Fibroblast of mammary gland (primary cell): Measurements from ENCODE around the gene FUT8.
A peak's percentile ranks its signal among the peaks of the same experiment; 100 is the strongest.

Source experiments
- DNase-seq: peaks from one replicate; pipeline ENCODE4 v3.0.0-alpha.2; 2010; ENCODE audit warnings: low read depth
- H3K4me3 ChIP-seq: 2 replicates; pipeline ENCODE4 v1.5.1; 2011; ENCODE audit warnings: low read depth, mild to moderate bottlenecking, low read length, moderate library complexity; ENCODE audit not compliant: control insufficient read depth
- CTCF ChIP-seq: conservative IDR thresholded peaks from 2 replicates; pipeline ENCODE4 v1.5.1; 2011; ENCODE audit warnings: low read depth, low read length, inconsistent platforms; ENCODE audit not compliant: control insufficient read depth, insufficient read depth

Gene FUT8

DNA sequence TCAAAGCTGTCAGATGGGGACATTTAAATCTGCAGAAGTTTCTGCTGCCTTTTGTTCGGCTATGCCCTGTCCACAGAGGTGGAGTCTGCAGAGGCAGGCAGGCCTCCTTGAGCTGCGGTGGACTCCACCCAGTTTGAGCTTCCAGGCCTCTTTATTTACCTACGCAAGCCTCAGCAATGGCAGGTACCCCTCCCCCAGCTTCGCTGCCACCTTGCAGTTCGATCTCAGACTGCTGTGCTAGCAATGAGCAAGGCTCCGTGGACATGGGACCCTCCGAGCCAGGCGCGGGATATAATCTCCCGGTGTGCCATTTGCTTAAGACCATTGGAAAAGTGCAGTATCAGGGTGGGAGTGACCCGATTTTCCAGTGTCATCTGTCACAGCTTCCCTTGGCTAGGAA, 115.5 kb downstream of the FUT8 start:
- DNase-seq, result no peak
- H3K4me3 ChIP-seq, result no peak overlapping the region
- no peak for TF ChIP-seq CTCF

DNA sequence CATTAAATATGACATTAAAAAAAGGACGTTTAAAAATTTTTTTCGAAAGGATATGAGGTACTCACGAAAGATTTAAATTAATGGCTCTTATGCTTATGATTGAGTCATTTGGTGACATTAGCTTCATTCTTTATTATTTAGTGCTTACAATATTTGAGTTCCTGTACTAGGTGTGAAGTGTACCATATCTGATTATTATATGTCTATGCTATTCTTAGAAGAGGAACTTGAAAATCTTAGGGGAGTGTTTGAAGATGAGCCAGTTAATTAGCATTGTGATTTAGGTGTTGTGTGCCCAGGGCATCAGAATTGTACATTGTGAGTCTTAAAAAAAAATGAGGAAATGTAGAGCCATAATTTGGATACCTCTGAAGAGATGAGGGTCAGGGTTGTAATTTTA, 118.6 kb downstream of the FUT8 start:
- H3K4me3 ChIP-seq, result no peak overlapping the region
- no peak for DNase-seq
- no peak for TF ChIP-seq CTCF

DNA sequence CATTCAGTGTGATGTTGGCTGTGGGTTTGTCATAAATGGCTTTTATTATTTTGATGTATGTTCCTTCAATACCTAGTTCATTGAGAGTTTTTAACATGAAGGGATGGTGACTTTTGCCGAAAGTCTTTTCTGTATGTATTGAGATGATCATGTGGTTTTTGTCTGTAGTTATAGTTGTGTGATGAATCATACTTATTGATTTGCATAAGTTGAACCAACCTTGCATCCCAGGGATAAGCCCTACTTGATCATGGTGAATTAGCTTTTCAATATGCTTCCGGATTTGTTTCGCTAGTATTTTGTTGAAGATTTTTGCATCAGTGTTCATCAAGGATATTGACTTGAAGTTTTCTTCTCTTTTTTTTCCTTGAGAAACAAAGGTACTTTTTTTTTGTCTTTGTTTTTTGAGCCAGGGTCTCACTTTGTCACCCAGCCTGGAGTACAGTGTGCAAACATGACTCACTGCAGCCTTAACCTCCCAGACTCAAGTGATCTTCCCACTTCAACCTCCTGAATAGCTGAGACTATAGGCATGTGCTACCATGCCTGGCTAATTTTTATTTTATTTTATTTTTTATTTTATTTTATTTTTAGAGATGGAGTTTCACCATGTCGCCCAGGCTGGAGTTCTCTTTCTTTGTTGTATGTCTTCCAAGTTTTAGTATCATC, 121.3 kb downstream of the FUT8 start:
- no peak for TF ChIP-seq CTCF
- DNase-seq, result peak; percentile 3
- H3K4me3 ChIP-seq, result no peak overlapping the region

DNA sequence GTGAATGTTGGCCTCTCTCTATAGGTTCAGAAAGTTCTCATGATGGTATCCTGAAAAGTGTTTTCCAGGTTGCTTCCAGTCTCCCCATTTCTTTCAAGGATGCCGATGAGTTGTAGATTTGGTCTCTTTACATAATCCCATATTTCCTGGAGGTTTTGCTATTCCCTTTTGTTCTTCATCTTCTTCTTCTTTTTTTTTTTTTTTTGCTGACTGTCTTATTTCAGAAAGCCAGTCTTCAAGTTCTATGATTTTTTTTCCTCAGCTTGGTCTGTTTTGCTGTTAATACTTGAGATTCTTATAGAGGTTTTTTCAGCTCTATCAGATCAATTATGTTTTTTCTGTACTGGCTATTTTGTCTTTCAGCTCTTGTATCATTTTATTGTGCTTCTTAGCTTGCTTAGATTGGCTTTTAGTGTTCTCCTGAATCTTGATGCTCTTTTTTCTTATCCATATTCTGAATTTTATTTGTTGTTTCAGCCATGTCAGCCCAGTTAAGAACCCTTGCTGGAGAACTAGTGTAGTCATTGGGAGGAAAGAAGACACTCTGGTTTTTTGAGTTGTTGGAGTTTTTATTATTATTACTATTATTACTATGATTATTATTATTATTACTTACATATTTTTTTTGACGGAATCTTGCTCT, 124.4 kb downstream of the FUT8 start:
- no peak for DNase-seq
- H3K4me3 ChIP-seq, result no peak overlapping the region
- TF ChIP-seq CTCF, result no peak

DNA sequence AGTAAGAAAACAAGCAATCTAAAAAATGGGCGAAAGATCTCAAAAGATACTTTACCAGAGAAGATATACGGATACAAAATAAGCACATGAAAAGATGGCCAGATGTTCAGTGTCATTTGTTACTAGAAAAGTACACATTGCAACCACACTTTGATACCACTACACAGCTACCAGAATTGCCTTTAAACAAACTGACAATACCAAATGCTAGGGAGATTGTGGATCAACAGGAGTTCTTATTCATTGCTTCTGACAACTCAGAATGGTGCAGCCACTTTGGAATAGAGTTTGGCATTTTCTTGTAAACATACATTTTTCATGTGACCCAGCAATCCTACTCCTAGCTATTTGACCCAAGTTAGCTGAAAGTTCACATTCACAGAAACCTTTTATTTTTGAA, 136.3 kb downstream of the FUT8 start:
- no peak overlapping the region for H3K4me3 ChIP-seq
- DNase-seq, result no peak
- no peak for TF ChIP-seq CTCF

- DNase-seq, result no peak
- TF ChIP-seq CTCF, result no peak
- H3K4me3 ChIP-seq, result no peak overlapping the region
Measured at GRCh38 chr14:65549429-65549828, 136.9 kb downstream of the FUT8 start.
